Stimulated activated CD8-positive, alpha-beta memory T cell treated with anti-CD3 and anti-CD28 coated beads, Interleukin-12 subunit alpha, Interleukin-12 subunit beta, amount 100 ng/mL, for 4 hours (primary cell): ENCODE measurements around the gene ZFP42.
"Not testable (repeated sequence)": the region's sequence is repeated elsewhere in the genome, so short reads cannot be mapped to it uniquely, and the experiment has no call there.

ENCODE experiments used
- DNase-seq: peaks from one replicate; pipeline ENCODE4 v3.0.0-alpha.2; 2020; ENCODE audit warnings: low read depth

The ZFP42 gene

GRCh38 chr4:187995322-187996207 lies at the start of gene ZFP42:
ZFP42 (plus strand) TSS chr4:187995771; CDS start chr4:188002808, 7,037 bp downstream.
- DNase-seq, result no peak

DNA sequence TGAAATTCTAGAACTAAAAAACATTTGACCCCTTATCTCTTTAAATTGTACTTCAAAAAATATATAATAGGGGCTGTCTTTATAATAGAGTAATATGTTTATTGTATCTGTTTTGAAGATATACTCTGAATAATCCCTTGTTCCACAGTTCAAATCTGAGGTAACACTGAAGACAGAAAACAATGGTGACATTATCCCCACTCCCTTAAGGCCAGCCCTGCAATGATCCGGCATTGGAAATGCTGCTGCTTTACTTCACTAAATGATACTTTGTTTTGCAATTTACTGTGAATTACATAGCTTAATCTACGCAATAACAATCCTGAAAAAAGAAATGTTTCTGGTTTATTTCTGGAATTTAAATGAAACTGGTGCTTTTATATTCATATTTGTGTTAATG lies 34.4 kb upstream of the ZFP42 start:
- DNase-seq, result no peak

- no peak for DNase-seq
These were observed 33.6 kb upstream of the ZFP42 start for GRCh38 chr4:187961961-187962360.

GRCh38 chr4:187962926-187963325 lies 32.6 kb upstream of the ZFP42 start:
- no peak for DNase-seq

GRCh38 chr4:187965726-187966125 lies 29.8 kb upstream of the ZFP42 start:
- no peak for DNase-seq

DNA sequence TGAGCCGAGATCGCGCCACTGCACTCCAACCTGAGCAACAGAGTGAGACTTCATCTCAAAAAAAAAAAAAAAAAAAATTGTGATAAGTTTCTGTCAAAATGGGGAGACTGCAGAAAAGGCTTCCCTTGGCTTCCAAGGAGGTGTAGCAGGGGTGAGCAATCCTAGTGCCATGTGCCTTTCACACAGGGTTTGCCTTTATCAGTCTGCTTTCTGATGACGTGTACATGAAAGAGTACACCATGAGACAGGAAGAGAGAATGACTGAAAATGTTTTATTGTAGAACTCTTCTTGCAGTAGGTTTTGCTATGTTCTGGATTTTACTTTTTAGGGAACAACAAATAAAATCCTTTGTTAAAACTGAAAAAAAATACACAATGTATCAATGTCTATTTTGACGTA lies 23.4 kb upstream of the ZFP42 start:
- DNase-seq, result no peak

DNA sequence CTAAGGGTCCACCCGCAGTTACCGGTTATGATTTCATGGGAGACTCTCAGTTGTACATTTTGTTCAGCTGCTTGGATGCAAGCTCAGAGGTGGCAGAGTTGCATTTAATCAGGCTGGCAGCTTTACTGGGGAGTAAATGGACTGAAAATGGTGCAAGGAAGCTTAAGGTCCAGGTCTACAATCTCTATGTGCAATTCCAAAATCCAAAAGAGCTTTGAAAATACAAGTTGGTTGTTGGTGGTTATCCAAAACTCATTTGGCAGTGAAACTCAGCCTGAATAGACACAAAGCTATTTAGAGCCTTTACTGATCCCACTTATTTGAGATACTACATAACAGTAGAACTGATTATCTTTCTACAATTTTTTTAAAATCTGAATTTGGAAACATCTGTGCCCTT lies 11.8 kb upstream of the ZFP42 start:
- DNase-seq, result no peak

DNA sequence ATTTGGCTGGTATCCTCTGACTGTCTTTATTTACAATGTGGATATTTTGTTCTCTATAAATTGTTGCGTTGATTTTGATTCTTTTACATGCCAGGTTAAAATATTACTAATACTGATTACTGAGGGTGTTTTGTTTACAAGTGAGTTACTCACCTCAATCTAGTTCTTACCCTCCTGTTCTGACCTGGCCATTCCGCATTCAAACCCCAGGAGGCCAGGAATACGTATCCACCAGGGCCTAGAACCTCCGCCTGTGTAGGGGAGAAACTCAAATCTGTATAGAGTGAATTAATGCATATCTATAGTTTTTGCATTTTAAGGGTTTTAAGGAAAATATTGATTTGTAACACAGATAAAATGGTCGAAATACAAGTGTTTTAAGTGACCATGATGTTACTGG lies 2.6 kb upstream of the ZFP42 start:
- no peak for DNase-seq

DNA sequence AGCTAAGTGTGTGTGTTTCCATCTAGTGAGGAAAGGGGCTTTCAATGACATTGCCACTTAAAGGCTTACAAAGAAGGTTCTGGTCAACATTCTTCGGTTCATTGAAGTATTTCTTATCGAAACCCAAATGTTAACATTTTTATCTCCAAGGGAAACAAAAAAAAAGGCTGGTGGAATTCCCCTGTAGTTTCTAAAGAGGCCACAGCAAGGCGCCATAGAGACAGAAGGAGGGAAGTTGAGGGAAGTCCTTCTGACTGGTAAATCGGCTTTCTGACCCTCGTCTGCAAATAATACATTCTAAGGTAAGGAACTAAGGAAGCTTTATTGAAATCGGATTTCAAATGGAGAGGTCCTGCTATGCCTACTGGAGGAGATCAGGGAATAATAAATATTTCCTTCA lies 1.7 kb upstream of the ZFP42 start:
- no peak for DNase-seq

- no peak for DNase-seq
These were observed 1.1 kb downstream of the ZFP42 start for GRCh38 chr4:187996502-187997177.

- not testable (repeated sequence) for DNase-seq
These were observed 2.4 kb downstream of the ZFP42 start for GRCh38 chr4:187997991-187998390.

DNA sequence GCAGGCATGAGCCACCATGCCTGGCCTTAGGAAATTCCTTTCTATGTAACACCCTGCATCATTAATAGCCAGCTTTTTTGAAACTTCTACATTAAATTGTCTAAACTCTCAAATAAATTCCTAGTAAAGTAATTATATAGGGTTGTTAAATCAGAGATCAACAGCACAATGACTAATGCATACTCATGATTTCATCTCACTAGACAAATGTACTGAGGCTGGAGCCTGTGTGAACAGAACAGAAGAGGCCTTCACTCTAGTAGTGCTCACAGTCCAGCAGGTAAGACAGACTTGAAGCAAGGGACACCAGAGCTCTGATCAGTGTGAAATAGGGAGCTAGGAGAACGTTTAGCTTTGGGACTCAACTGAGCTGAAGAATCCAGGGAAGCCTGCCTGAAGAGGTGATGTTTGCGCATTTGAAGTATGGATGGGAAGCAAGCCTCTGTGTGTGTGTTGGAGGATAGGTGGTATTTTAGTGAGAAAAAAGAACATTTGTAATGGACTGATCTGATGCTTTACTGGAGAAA lies 3.9 kb downstream of the ZFP42 start:
- DNase-seq, result no peak

- DNase-seq, result no peak
These were observed 6.8 kb downstream of the ZFP42 start for GRCh38 chr4:188002323-188002722.

DNA sequence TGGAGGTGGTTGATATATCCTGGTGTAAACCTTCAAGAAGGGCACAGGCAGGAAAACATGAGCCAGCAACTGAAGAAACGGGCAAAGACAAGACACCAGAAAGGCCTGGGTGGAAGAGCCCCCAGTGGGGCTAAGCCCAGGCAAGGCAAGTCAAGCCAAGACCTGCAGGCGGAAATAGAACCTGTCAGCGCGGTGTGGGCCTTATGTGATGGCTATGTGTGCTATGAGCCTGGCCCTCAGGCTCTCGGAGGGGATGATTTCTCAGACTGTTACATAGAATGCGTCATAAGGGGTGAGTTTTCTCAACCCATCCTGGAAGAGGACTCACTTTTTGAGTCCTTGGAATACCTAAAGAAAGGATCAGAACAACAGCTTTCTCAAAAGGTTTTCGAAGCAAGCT lies 7.2 kb downstream of the ZFP42 start:
- no peak for DNase-seq

- no peak for DNase-seq
These were observed 10.0 kb downstream of the ZFP42 start for GRCh38 chr4:188005561-188005960.

GRCh38 chr4:188006285-188006848 lies 10.8 kb downstream of the ZFP42 start:
- DNase-seq, result no peak

DNA sequence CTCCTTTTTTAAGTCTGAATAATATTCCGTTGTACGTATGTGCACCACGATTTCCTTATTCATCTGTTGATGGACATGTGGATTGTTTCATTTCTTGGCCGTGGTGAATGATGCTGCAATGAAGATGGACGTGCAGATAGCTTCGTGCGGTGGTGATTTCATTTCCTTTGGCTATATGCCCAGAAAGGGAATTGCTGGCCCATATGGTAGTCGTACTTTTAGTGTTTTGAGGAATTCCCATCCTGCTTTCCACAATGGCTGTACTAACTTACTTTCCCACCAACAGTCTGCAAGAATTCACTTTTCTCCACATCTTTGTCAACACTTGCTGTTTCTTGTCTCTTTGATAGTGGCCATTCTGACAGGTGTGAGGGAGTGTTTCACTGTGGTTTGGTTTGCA lies 12.8 kb downstream of the ZFP42 start:
- DNase-seq, result no peak

GRCh38 chr4:188012426-188012945 lies 16.9 kb downstream of the ZFP42 start:
- no peak for DNase-seq

DNA sequence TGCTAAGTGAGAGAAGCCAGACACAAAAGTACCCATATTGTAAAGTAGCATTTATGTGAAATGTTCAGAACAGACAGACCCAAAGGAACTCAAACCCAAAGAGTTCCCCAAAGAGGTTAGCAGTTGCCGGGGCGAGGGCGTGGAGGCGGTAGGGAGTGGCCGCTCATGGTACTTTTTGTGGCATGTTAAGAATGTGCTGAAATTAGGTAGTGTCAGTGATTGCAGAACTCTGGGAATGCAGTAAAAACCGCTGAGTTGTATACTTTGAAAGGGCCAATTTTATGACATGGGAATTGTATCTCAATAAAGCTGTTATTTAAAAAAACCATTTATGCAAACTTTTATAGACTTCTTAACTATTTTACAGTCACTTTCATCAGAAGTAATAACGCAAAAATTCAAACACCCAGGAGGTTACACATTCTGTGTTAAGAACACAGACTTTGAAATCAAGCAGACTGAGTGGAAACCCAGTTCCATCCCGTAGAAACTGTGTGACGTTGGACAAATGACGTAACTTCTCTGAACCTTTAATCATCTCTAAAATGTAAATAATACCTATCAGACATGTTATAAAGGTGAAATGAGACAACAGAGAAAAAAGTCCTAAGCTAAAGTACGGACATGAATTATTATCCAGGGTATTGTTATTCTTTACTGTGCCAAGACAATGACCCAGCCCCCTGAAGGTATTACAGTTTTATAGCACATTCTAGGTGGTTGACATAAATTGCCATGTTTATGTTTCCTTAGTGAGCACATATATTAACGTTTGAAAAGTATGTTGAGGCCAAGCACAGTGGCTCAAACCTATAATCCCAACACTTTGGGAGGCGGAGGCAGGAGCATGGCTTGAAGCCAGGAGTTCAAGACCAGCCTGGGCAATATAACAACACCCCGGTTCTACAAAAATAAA lies 19.7 kb downstream of the ZFP42 start:
- DNase-seq, result no peak

- DNase-seq, result no peak
These were observed 21.2 kb downstream of the ZFP42 start for GRCh38 chr4:188016754-188017153.

DNA sequence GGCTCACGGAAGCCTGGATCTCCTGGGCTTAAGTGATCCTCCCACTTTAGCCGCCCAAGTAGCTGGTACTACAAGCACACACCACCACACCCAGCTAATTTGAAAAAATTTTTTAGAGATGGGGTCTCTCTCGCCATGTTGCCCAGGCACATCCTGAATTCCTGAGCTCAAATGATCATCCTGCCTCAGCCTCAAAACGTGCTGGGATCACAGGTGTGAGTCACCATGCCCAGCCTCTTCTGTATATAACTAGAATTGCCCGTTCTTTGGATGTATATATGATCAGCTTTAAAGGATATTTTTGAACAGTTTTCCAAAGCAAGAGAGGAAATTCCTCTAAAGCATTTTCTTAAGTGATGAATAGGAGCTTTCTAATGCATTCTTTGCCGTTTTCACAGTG lies 22.7 kb downstream of the ZFP42 start:
- no peak for DNase-seq
